HG03175 (cell line): ENCODE data around the gene UAP1L1.

Experiments used
- ATAC-seq: cut with Tn5 transposase; IDR thresholded peaks from one replicate; pipeline ENCODE4 v1.9.1; 2021; ENCODE audit warnings: mild to moderate bottlenecking, moderate library complexity; ENCODE audit not compliant: unreplicated experiment

The UAP1L1 gene

GRCh38 chr9:137071282-137071681, 6.0 kb upstream of the UAP1L1 start:
- no peak for ATAC-seq

DNA sequence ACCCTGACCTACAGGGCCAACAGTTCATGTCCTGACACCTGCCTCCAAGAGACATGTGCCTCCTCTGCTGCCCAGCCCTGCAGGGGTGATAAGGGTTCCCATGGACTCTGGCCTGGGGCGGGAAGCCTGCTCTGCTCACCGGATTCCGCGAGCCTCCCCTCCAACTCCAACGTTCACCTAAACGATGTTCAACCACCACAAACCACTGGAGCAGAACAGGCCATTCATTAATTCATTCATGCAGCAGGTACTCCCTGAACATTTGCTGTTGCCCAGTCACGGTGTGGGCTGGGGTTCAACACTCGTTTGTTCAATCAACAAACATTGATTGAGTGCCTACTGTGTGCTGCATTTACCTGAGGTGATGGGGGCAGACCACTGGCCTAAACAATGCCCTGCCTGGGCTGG, 3.3 kb upstream of the UAP1L1 start:
- ATAC-seq, result no peak

DNA sequence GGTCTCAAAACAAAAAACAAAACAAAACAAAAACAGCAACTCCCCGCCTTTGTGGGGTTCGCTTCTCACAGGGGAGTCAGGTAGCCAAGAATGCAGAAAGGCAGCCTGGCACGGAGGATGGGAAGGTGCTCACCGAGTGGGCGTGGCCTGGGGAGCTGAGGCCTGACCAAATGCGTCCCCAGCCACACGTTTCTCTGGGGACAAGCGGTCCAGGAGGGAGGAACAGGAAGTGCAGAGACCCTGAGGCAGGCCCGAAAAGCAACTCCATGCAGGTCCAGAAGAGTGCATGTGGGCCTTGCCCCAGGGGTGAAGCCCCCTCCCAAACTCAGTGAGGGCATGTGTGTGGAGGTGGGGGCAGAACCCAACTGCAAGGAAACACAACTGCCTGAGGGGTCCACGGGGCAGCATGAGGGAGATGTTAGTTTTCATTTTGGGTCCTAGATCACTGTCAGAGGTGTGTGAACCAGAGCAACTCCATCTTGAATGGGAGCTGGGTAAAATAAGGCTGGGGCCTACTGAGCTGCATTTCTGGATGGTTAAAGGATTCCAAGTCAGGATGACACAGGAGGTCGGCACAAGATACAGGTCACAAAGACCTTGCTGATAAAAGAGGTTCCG, 2.6 kb upstream of the UAP1L1 start:
- ATAC-seq, result no peak

GRCh38 chr9:137075275-137075775, 2.0 kb upstream of the UAP1L1 start:
- ATAC-seq, result no peak

GRCh38 chr9:137076636-137077009, 694 bp upstream of the UAP1L1 start:
- no peak for ATAC-seq

GRCh38 chr9:137077758-137078693, 709 bp downstream of the UAP1L1 start:
- ATAC-seq, result peak; percentile 23

- ATAC-seq, result no peak
These were observed 1.5 kb downstream of the UAP1L1 start for GRCh38 chr9:137078701-137079400.

- ATAC-seq, result no peak
These were observed 2.1 kb downstream of the UAP1L1 start for GRCh38 chr9:137079401-137079787.

GRCh38 chr9:137080260-137081122, 3.2 kb downstream of the UAP1L1 start:
- no peak for ATAC-seq

DNA sequence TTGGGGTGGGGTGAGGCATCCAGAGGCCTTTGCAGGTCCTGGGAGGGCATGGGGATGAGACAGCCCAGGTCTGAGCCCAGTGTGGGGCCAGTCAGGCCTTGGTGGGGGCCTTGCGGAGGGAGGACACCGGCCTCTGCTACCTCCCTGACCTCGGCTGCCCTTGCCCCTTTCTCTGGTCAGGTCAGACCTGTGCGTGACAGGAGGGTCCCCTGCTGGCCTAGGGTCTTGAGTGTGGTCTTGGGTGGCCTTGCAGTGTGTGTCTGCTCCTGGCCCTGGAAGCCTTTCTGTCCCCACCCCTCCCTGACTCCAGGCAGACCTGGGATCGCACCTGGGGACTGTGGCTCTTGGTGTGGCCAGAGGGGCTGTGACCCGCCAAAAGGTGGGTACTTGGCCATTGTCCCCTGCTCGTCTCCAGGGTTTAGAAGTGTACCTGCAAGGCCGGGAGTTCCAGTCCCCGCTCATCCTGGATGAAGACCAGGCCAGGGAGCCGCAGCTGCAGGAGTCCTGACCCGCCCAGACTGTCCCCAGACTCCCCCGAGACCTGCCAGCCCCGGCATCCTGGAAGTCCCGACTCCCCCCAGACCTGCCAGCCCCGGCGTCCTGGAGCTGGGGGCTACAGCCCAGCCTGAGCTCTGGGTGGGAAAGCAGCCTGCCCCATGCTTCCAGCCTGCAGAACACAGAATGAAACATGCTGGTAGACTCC, 5.1 kb downstream of the UAP1L1 start:
- ATAC-seq, result no peak

- ATAC-seq, result no peak
These were observed 5.6 kb downstream of the UAP1L1 start for GRCh38 chr9:137082925-137083290.

DNA sequence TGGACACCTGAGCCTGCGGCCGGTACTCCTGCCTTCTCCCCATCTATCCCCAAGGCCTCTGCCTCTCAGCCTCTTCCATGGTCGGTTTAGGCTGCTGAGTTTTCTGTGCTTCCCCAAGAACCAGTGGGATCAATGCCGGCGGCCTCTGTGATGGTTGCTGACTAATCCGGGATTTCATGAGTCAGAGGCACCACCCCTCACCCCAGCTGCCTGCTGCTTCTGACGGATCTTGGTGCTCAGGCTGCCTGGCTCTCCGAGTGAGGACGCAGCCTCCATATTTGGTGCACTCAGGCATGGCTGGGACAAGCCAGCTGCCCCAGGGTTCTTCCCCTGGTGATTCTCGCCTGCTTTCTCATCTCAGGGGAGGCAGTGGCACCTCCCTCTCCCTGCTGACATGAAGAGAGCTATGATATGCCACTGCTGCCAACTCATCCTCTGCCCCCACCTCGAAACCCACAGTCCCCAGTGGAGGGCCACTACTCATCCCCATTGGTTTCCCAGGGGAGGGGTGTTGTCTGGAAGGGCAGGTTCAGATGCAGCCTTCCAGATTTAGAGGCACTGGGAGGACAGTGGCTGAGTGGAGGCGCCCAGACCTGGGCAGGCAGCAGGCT, 6.2 kb downstream of the UAP1L1 start:
- ATAC-seq, result no peak

- ATAC-seq, result no peak
These were observed 7.2 kb downstream of the UAP1L1 start for GRCh38 chr9:137084526-137084925.

DNA sequence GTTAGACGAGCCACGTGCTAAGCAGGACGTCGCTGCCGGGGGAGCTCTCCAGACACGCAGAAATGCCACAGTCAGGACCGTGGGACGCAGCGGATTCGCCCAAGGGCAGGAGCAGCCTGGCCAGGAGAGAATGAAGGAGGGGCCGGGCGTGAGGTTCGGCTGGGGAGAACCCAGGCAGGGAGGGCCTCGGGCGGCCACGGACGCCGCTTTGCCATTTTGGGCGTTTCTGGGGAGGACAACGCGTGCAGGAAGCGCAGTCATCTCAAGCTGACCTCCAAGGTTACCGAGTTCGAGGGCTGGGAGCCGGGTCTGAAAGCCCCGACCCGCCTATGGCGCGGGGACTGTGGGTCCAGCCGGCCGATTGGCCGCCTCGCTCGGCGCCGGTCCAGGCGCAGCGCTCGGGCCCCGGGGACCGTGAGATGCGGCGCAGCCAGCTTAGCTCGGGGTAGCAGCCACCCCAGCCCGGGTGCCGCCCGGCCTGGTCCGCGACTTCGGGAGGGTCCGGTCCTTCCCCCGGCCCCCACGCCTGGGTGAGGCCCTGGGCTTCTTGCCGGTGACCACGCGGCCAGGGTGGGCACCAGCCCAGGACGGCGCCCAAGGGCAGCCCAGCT, 8.7 kb downstream of the UAP1L1 start:
- no peak for ATAC-seq

- peak; percentile 89 for ATAC-seq
These were observed 9.5 kb downstream of the UAP1L1 start, which contains the start of gene MAN1B1 for GRCh38 chr9:137086531-137087408. MAN1B1 (plus strand) TSS chr9:137086985; CDS start chr9:137087000, 15 bp downstream.

- no peak for ATAC-seq
These were observed 10.2 kb downstream of the UAP1L1 start for GRCh38 chr9:137087409-137087925.

DNA sequence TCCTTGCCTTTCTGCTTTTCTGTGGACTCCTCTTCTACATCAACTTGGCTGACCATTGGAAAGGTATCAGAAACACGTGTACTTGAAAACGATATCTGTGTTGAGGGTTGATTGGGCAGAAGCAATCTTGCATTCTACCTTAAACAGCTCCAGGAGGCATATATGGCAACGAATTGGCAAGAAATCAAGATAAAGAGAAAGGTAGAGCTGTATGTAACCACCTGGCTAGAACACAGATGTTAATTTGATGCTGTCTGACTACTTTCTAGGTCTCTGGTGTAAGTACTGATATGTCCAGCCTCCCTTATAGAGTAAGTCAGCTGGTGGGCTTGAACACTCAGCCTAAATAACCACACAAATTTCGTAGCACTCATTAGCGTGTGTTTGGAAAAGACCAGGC, 10.8 kb downstream of the UAP1L1 start:
- ATAC-seq, result no peak
